Cerebellar nuclear complex (tissue), 1 donor: Measurements from ENCODE around the gene TASOR2.

ENCODE experiments used
- DNase-seq, 2 experiments: peaks; one replicate each; lab custom pipeline; 2025; lab: John Stamatoyannopoulos, UW

TASOR2 gene

GRCh38 chr10:5684971-5685763 lies 529 bp downstream of the TASOR2 start:
- DNase-seq, result no peak

GRCh38 chr10:5685764-5686240 lies 1.2 kb downstream of the TASOR2 start:
- no peak for DNase-seq

- no peak for DNase-seq
Observed at GRCh38 chr10:5688587-5688986, 3.9 kb downstream of the TASOR2 start.

GRCh38 chr10:5691786-5692185 lies 7.1 kb downstream of the TASOR2 start:
- no peak for DNase-seq

GRCh38 chr10:5692461-5693358 lies 8.1 kb downstream of the TASOR2 start:
- DNase-seq, result no peak

GRCh38 chr10:5694573-5694972 lies 9.9 kb downstream of the TASOR2 start:
- DNase-seq, result no peak

- DNase-seq, result no peak
Observed at GRCh38 chr10:5697342-5697741, 12.7 kb downstream of the TASOR2 start.

GRCh38 chr10:5698062-5698461 lies 13.4 kb downstream of the TASOR2 start:
- no peak for DNase-seq

GRCh38 chr10:5708356-5708755 lies 23.7 kb downstream of the TASOR2 start:
- DNase-seq, result no peak

GRCh38 chr10:5709865-5710264 lies 25.2 kb downstream of the TASOR2 start:
- no peak for DNase-seq

- no peak for DNase-seq
Observed at GRCh38 chr10:5710859-5711258, 26.2 kb downstream of the TASOR2 start.

- no peak for DNase-seq
Observed at GRCh38 chr10:5711642-5712041, 27.0 kb downstream of the TASOR2 start.

GRCh38 chr10:5719546-5719945 lies 34.9 kb downstream of the TASOR2 start:
- no peak for DNase-seq

- DNase-seq, result no peak
Observed at GRCh38 chr10:5720182-5720581, 35.5 kb downstream of the TASOR2 start.

GRCh38 chr10:5723692-5724091 lies 39.1 kb downstream of the TASOR2 start:
- no peak for DNase-seq

- DNase-seq, result no peak
Observed at GRCh38 chr10:5730766-5731165, 46.1 kb downstream of the TASOR2 start.

GRCh38 chr10:5731559-5731958 lies 46.9 kb downstream of the TASOR2 start:
- no peak for DNase-seq

- no peak for DNase-seq
Observed at GRCh38 chr10:5732141-5732540, 47.5 kb downstream of the TASOR2 start.
